Measurements from ENCODE around the gene SYAP1.
"Not testable (repeated sequence)": the region's sequence is repeated elsewhere in the genome, so short reads cannot be mapped to it uniquely, and the experiment has no call there.

Gene SYAP1

GRCh38 chrX:16725072-16725471, 5.7 kb downstream of the SYAP1 start:
- DNase-seq (ENCODE audit: low spot score), result no peak

- peak; percentile 22 for DNase-seq (ENCODE audit: low spot score)
These were observed 7.1 kb downstream of the SYAP1 start for GRCh38 chrX:16726347-16726988.

GRCh38 chrX:16727637-16728036, 8.2 kb downstream of the SYAP1 start:
- no peak for DNase-seq (ENCODE audit: low spot score)

- DNase-seq (ENCODE audit: low spot score), result no peak
These were observed 11.0 kb downstream of the SYAP1 start for GRCh38 chrX:16730450-16730849.

GRCh38 chrX:16733013-16733412, 13.6 kb downstream of the SYAP1 start:
- DNase-seq (ENCODE audit: low spot score), result no peak

- DNase-seq (ENCODE audit: low spot score), result no peak
These were observed 17.6 kb downstream of the SYAP1 start for GRCh38 chrX:16737024-16737423.

- DNase-seq (ENCODE audit: low spot score), result no peak
These were observed 20.2 kb downstream of the SYAP1 start for GRCh38 chrX:16739574-16739973.

GRCh38 chrX:16743604-16744325, 24.4 kb downstream of the SYAP1 start:
- peak; percentile 89 for DNase-seq (ENCODE audit: low spot score)

- DNase-seq (ENCODE audit: low spot score), result no peak
These were observed 25.7 kb downstream of the SYAP1 start for GRCh38 chrX:16745102-16745501.

GRCh38 chrX:16745659-16746058, 26.2 kb downstream of the SYAP1 start:
- DNase-seq (ENCODE audit: low spot score), result no peak

- no peak for DNase-seq (ENCODE audit: low spot score)
These were observed 29.0 kb downstream of the SYAP1 start for GRCh38 chrX:16748425-16748824.

GRCh38 chrX:16750136-16750535, 30.7 kb downstream of the SYAP1 start:
- no peak for DNase-seq (ENCODE audit: low spot score)

GRCh38 chrX:16754019-16754418, 34.6 kb downstream of the SYAP1 start:
- DNase-seq (ENCODE audit: low spot score), result no peak

- no peak for DNase-seq (ENCODE audit: low spot score)
These were observed 37.3 kb downstream of the SYAP1 start for GRCh38 chrX:16756724-16757123.

- not testable (repeated sequence) for DNase-seq (ENCODE audit: low spot score)
These were observed 42.1 kb downstream of the SYAP1 start for GRCh38 chrX:16761500-16761899.

- no peak for DNase-seq (ENCODE audit: low spot score)
These were observed 43.2 kb downstream of the SYAP1 start for GRCh38 chrX:16762579-16762978.

- DNase-seq (ENCODE audit: low spot score), result no peak
These were observed 46.2 kb downstream of the SYAP1 start for GRCh38 chrX:16765594-16765993.

GRCh38 chrX:16770970-16771482, 51.6 kb downstream of the SYAP1 start:
- DNase-seq (ENCODE audit: low spot score), result no peak

- peak; percentile 92 for DNase-seq (ENCODE audit: low spot score)
These were observed 52.3 kb downstream of the SYAP1 start for GRCh38 chrX:16771483-16772398.

- DNase-seq (ENCODE audit: low spot score), result no peak
These were observed 53.0 kb downstream of the SYAP1 start for GRCh38 chrX:16772460-16772859.

GRCh38 chrX:16774746-16775145, 55.3 kb downstream of the SYAP1 start:
- DNase-seq (ENCODE audit: low spot score), result no peak

GRCh38 chrX:16778545-16778944, 59.1 kb downstream of the SYAP1 start:
- no peak for DNase-seq (ENCODE audit: low spot score)

GRCh38 chrX:16778993-16779392, 59.6 kb downstream of the SYAP1 start:
- DNase-seq (ENCODE audit: low spot score), result no peak

Measured in kidney tubule cell (primary cell).